ENCODE results near the gene KMT5C.
"Not testable (repeated sequence)": the region's sequence is repeated elsewhere in the genome, so short reads cannot be mapped to it uniquely, and the experiment has no call there.

Gene KMT5C

GRCh38 chr19:55320844-55321419, 18.7 kb upstream of the KMT5C start:
- FAIRE-seq = no peak
- no peak for DNase-seq (ENCODE audit: insufficient read length)
- TF ChIP-seq POLR2AphosphoS5 (IDR thresholded peaks at IDR 0.05; ENCODE audit: low read depth, low read length) (no peak), POLR2A (IDR thresholded peaks at IDR 0.05; ENCODE audit: low read depth, low read length) (no peak), TAF1 (IDR thresholded peaks at IDR 0.05; ENCODE audit: borderline replicate concordance, low read depth, low read length) (no peak)

- FAIRE-seq = no peak
- TF ChIP-seq POLR2AphosphoS5 (IDR thresholded peaks at IDR 0.05; ENCODE audit: low read depth, low read length) (no peak), TAF1 (IDR thresholded peaks at IDR 0.05; ENCODE audit: borderline replicate concordance, low read depth, low read length) (no peak), POLR2A (IDR thresholded peaks at IDR 0.05; ENCODE audit: low read depth, low read length) (no peak)
- DNase-seq (ENCODE audit: insufficient read length) = no peak
Measured at GRCh38 chr19:55321466-55322137, 18.1 kb upstream of the KMT5C start.

- FAIRE-seq (no peak), DNase-seq (ENCODE audit: insufficient read length) (no peak)
- TF ChIP-seq POLR2AphosphoS5 (IDR thresholded peaks at IDR 0.05; ENCODE audit: low read depth, low read length) (no peak), TAF1 (IDR thresholded peaks at IDR 0.05; ENCODE audit: borderline replicate concordance, low read depth, low read length) (no peak), POLR2A (IDR thresholded peaks at IDR 0.05; ENCODE audit: low read depth, low read length) (no peak)
Measured at GRCh38 chr19:55322204-55322885, 17.3 kb upstream of the KMT5C start.

GRCh38 chr19:55324662-55325061, 15.0 kb upstream of the KMT5C start:
- DNase-seq (ENCODE audit: insufficient read length) (no peak), FAIRE-seq (no peak)
- TF ChIP-seq POLR2A (IDR thresholded peaks at IDR 0.05; ENCODE audit: low read depth, low read length) (no peak), POLR2AphosphoS5 (IDR thresholded peaks at IDR 0.05; ENCODE audit: low read depth, low read length) (no peak), TAF1 (IDR thresholded peaks at IDR 0.05; ENCODE audit: borderline replicate concordance, low read depth, low read length) (no peak)

- TF ChIP-seq TAF1 (IDR thresholded peaks at IDR 0.05; ENCODE audit: borderline replicate concordance, low read depth, low read length) = no peak
- TF ChIP-seq POLR2AphosphoS5 (IDR thresholded peaks at IDR 0.05; ENCODE audit: low read depth, low read length) = no peak
- no peak for TF ChIP-seq POLR2A (IDR thresholded peaks at IDR 0.05; ENCODE audit: low read depth, low read length)
- FAIRE-seq (no peak), DNase-seq (ENCODE audit: insufficient read length) (no peak)
Measured at GRCh38 chr19:55325172-55325571, 14.5 kb upstream of the KMT5C start, which contains the start of gene TMEM150B. TMEM150B (minus strand) TSS chr19:55325341; CDS start chr19:55321036, 4,305 bp downstream.

- not testable (repeated sequence) for DNase-seq (ENCODE audit: insufficient read length); FAIRE-seq
Measured at GRCh38 chr19:55328774-55329318, 10.8 kb upstream of the KMT5C start.

- FAIRE-seq; DNase-seq (ENCODE audit: insufficient read length): not testable (repeated sequence)
Measured at GRCh38 chr19:55329791-55330190, 9.9 kb upstream of the KMT5C start.

- FAIRE-seq (no peak), DNase-seq (ENCODE audit: insufficient read length) (no peak)
- no peak for TF ChIP-seq POLR2AphosphoS5 (IDR thresholded peaks at IDR 0.05; ENCODE audit: low read depth, low read length)
- no peak for TF ChIP-seq POLR2A (IDR thresholded peaks at IDR 0.05; ENCODE audit: low read depth, low read length)
- no peak for TF ChIP-seq TAF1 (IDR thresholded peaks at IDR 0.05; ENCODE audit: borderline replicate concordance, low read depth, low read length)
Measured at GRCh38 chr19:55333870-55334269, 5.8 kb upstream of the KMT5C start.

- DNase-seq (ENCODE audit: insufficient read length) = no peak
- no peak for FAIRE-seq
- no peak for TF ChIP-seq TAF1 (IDR thresholded peaks at IDR 0.05; ENCODE audit: borderline replicate concordance, low read depth, low read length)
- TF ChIP-seq POLR2AphosphoS5 (IDR thresholded peaks at IDR 0.05; ENCODE audit: low read depth, low read length) = no peak
- TF ChIP-seq POLR2A (IDR thresholded peaks at IDR 0.05; ENCODE audit: low read depth, low read length) = no peak
Measured at GRCh38 chr19:55336101-55336500, 3.6 kb upstream of the KMT5C start.

- FAIRE-seq = peak; percentile 42
- DNase-seq (ENCODE audit: insufficient read length) = no peak
- TF ChIP-seq POLR2A (IDR thresholded peaks at IDR 0.05; ENCODE audit: low read depth, low read length) (peak; percentile 70), TAF1 (IDR thresholded peaks at IDR 0.05; ENCODE audit: borderline replicate concordance, low read depth, low read length) (no peak), POLR2AphosphoS5 (IDR thresholded peaks at IDR 0.05; ENCODE audit: low read depth, low read length) (no peak)
Measured at GRCh38 chr19:55339889-55340783, 460 bp downstream of the KMT5C start.

GRCh38 chr19:55340784-55341147, 1.1 kb downstream of the KMT5C start:
- FAIRE-seq = no peak
- no peak for TF ChIP-seq POLR2A (IDR thresholded peaks at IDR 0.05; ENCODE audit: low read depth, low read length)
- TF ChIP-seq POLR2AphosphoS5 (IDR thresholded peaks at IDR 0.05; ENCODE audit: low read depth, low read length) = no peak
- TF ChIP-seq TAF1 (IDR thresholded peaks at IDR 0.05; ENCODE audit: borderline replicate concordance, low read depth, low read length) = no peak
- no peak for DNase-seq (ENCODE audit: insufficient read length)
